ENCODE measurements around the gene SP6.

SP6 gene

GRCh38 chr17:47820033-47820789, 30.8 kb downstream of the SP6 start:
- TF ChIP-seq PPARA (CRISPR knock-in tag; IDR thresholded peaks at IDR 0.05; ENCODE audit: borderline replicate concordance) (no peak), RARB (CRISPR knock-in tag; IDR thresholded peaks at IDR 0.05) (no peak), ESRRG (CRISPR knock-in tag; IDR thresholded peaks at IDR 0.05) (no peak), BACH2 (CRISPR knock-in tag; IDR thresholded peaks at IDR 0.05; ENCODE audit: borderline replicate concordance) (no peak), CSRNP3 (CRISPR knock-in tag; IDR thresholded peaks at IDR 0.05) (no peak), OSR1 (CRISPR knock-in tag; IDR thresholded peaks at IDR 0.05) (no peak), ZNF8 (CRISPR knock-in tag; IDR thresholded peaks at IDR 0.05) (no peak), ZC3H10 (CRISPR knock-in tag; IDR thresholded peaks at IDR 0.05) (no peak), GLIS3 (CRISPR knock-in tag; IDR thresholded peaks at IDR 0.05) (no peak), SNAI2 (CRISPR knock-in tag; IDR thresholded peaks at IDR 0.05) (no peak)
- ATAC-seq, result no peak

GRCh38 chr17:47819475-47819874, 31.5 kb downstream of the SP6 start:
- TF ChIP-seq SNAI2 (CRISPR knock-in tag; IDR thresholded peaks at IDR 0.05), result no peak
- no peak for TF ChIP-seq ESRRG (CRISPR knock-in tag; IDR thresholded peaks at IDR 0.05)
- no peak for TF ChIP-seq ZNF70 (CRISPR knock-in tag; IDR thresholded peaks at IDR 0.05)
- TF ChIP-seq ZFP3 (CRISPR knock-in tag; IDR thresholded peaks at IDR 0.05), result no peak
- TF ChIP-seq PATZ1 (CRISPR knock-in tag; IDR thresholded peaks at IDR 0.05; ENCODE audit: borderline replicate concordance), result no peak
- no peak for TF ChIP-seq TOX (CRISPR knock-in tag; IDR thresholded peaks at IDR 0.05; ENCODE audit: borderline replicate concordance)
- no peak for TF ChIP-seq POU6F1 (CRISPR knock-in tag; IDR thresholded peaks at IDR 0.05; ENCODE audit: borderline replicate concordance, low read depth)
- TF ChIP-seq ARNTL (CRISPR knock-in tag; IDR thresholded peaks at IDR 0.05; ENCODE audit: borderline replicate concordance, low read depth), result no peak
- TF ChIP-seq BACH2 (CRISPR knock-in tag; IDR thresholded peaks at IDR 0.05; ENCODE audit: borderline replicate concordance), result no peak
- no peak for TF ChIP-seq ZC3H10 (CRISPR knock-in tag; IDR thresholded peaks at IDR 0.05)
- TF ChIP-seq ZNF8 (CRISPR knock-in tag; IDR thresholded peaks at IDR 0.05), result no peak
- TF ChIP-seq GLIS3 (CRISPR knock-in tag; IDR thresholded peaks at IDR 0.05), result no peak
- no peak for TF ChIP-seq CSDC2 (CRISPR knock-in tag; IDR thresholded peaks at IDR 0.05)
- no peak for TF ChIP-seq ISL1 (CRISPR knock-in tag; IDR thresholded peaks at IDR 0.05)
- TF ChIP-seq PPARA (CRISPR knock-in tag; IDR thresholded peaks at IDR 0.05; ENCODE audit: borderline replicate concordance), result no peak
- TF ChIP-seq OSR1 (CRISPR knock-in tag; IDR thresholded peaks at IDR 0.05), result no peak
- no peak for ATAC-seq

- TF ChIP-seq POU6F1 (CRISPR knock-in tag; IDR thresholded peaks at IDR 0.05; ENCODE audit: borderline replicate concordance, low read depth), result no peak
- TF ChIP-seq SNAI2 (CRISPR knock-in tag; IDR thresholded peaks at IDR 0.05), result no peak
- no peak for TF ChIP-seq CSRNP3 (CRISPR knock-in tag; IDR thresholded peaks at IDR 0.05)
- TF ChIP-seq PATZ1 (CRISPR knock-in tag; IDR thresholded peaks at IDR 0.05; ENCODE audit: borderline replicate concordance), result no peak
- TF ChIP-seq ZFP3 (CRISPR knock-in tag; IDR thresholded peaks at IDR 0.05), result no peak
- no peak for TF ChIP-seq TCF4 (CRISPR knock-in tag; IDR thresholded peaks at IDR 0.05; ENCODE audit: borderline replicate concordance)
- TF ChIP-seq ARNTL (CRISPR knock-in tag; IDR thresholded peaks at IDR 0.05; ENCODE audit: borderline replicate concordance, low read depth), result no peak
- TF ChIP-seq ZNF565 (CRISPR knock-in tag; conservative IDR thresholded peaks at IDR 0.05; ENCODE audit: low read depth), result no peak
- no peak for ATAC-seq
These were observed 32.8 kb downstream of the SP6 start for GRCh38 chr17:47818002-47818695.
